ENCODE data around the gene ZNF761. TPM values are rescaled to one million over a fixed set of nuclear protein-coding genes. Genes with fewer than 3 reads are reported as not detected.
A peak's percentile ranks its signal among the peaks of the same experiment; 100 is the strongest.

ZNF761 gene
- total and polyA plus RNA-seq, 2 of the 13 experiments (the other 11 are each of a cell fraction or from before 2014, with no cell fraction given), result 11.6 to 16.2 TPM

DNA sequence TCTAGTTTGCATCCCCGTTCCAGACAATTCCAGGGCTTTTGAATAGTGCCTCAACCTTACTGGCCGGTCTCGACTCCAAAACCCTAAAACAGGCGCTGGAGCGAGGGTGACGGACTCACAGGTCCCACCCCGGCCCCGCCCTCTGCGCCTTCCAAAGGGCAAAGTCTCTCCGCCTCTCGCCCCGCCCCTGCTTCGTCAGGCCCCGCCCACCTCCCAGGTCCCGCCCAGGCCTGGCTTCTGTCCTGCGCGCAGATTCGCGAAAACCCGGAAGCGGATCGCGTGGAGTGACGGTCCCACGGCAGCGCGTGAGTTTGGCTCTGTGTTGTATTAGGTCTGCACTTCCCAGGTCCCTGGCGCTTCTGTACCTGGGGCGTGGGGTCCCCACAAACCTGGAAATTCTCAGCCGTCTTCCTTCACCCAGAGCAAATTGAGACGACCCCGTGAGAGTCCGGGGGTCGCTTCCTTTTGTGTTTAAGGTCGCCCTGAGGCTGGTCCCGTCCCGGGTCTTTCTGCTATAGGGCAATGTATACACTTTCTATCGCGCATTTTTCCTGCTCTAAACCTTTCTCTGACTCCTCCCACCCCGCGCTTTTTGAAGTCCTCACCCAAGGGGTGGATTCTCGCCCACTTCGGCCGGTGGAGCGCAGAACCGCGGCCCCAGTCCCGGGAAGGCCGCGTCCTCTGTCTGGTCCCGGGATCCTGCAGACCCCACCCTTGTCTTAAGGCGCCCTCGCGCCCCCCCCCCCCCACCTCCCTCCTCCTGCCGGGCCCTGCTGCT lies 35.9 kb downstream of the ZNF761 start, which contains the start of gene ZNF813 (continued):
- TF ChIP-seq PHF8 (CRISPR knock-in tag; IDR thresholded peaks at IDR 0.05), result peak; percentile 78
- no peak for TF ChIP-seq CENPT (CRISPR knock-in tag; IDR thresholded peaks at IDR 0.05; ENCODE audit: low read depth)
- no peak for TF ChIP-seq ZNF713 (CRISPR knock-in tag; IDR thresholded peaks at IDR 0.05)
- TF ChIP-seq EEA1 (CRISPR knock-in tag; IDR thresholded peaks at IDR 0.05; ENCODE audit: borderline replicate concordance), result no peak
- no peak for TF ChIP-seq ZNF891 (CRISPR knock-in tag; IDR thresholded peaks at IDR 0.05)
- no peak for TF ChIP-seq ZNF567 (CRISPR knock-in tag; IDR thresholded peaks at IDR 0.05; ENCODE audit: borderline replicate concordance)
- TF ChIP-seq TAF15 (IDR thresholded peaks at IDR 0.05; ENCODE audit: low read depth, low read length, poor library complexity, severe bottlenecking), result no peak
- TF ChIP-seq ZNF230 (CRISPR knock-in tag; IDR thresholded peaks at IDR 0.05), result no peak
- TF ChIP-seq KLF9 (CRISPR knock-in tag; IDR thresholded peaks at IDR 0.05; ENCODE audit: low read depth), result no peak
- no peak for TF ChIP-seq SNAPC2 (CRISPR knock-in tag; IDR thresholded peaks at IDR 0.05)
- no peak; the same call in 1 of the 2 replicates for TF ChIP-seq ARID5B (CRISPR knock-in tag; IDR thresholded peaks at IDR 0.05)
- TF ChIP-seq CBX1 (IDR thresholded peaks at IDR 0.05; ENCODE audit: low read depth), result no peak
- TF ChIP-seq KLF6 (CRISPR knock-in tag; IDR thresholded peaks at IDR 0.05), result no peak
- TF ChIP-seq ZNF557 (CRISPR knock-in tag; IDR thresholded peaks at IDR 0.05), result no peak
- TF ChIP-seq, protein P1, sequence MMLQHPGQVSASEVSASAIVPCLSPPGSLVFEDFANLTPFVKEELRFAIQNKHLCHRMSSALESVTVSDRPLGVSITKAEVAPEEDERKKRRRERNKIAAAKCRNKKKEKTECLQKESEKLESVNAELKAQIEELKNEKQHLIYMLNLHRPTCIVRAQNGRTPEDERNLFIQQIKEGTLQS (CRISPR knock-in tag; IDR thresholded peaks at IDR 0.05), result 0 out of 2 replicates have a peak, but pooled peaks have one; percentile 43
- no peak for TF ChIP-seq TMF1 (CRISPR knock-in tag; IDR thresholded peaks at IDR 0.05; ENCODE audit: low read depth)
- TF ChIP-seq, protein P2, sequence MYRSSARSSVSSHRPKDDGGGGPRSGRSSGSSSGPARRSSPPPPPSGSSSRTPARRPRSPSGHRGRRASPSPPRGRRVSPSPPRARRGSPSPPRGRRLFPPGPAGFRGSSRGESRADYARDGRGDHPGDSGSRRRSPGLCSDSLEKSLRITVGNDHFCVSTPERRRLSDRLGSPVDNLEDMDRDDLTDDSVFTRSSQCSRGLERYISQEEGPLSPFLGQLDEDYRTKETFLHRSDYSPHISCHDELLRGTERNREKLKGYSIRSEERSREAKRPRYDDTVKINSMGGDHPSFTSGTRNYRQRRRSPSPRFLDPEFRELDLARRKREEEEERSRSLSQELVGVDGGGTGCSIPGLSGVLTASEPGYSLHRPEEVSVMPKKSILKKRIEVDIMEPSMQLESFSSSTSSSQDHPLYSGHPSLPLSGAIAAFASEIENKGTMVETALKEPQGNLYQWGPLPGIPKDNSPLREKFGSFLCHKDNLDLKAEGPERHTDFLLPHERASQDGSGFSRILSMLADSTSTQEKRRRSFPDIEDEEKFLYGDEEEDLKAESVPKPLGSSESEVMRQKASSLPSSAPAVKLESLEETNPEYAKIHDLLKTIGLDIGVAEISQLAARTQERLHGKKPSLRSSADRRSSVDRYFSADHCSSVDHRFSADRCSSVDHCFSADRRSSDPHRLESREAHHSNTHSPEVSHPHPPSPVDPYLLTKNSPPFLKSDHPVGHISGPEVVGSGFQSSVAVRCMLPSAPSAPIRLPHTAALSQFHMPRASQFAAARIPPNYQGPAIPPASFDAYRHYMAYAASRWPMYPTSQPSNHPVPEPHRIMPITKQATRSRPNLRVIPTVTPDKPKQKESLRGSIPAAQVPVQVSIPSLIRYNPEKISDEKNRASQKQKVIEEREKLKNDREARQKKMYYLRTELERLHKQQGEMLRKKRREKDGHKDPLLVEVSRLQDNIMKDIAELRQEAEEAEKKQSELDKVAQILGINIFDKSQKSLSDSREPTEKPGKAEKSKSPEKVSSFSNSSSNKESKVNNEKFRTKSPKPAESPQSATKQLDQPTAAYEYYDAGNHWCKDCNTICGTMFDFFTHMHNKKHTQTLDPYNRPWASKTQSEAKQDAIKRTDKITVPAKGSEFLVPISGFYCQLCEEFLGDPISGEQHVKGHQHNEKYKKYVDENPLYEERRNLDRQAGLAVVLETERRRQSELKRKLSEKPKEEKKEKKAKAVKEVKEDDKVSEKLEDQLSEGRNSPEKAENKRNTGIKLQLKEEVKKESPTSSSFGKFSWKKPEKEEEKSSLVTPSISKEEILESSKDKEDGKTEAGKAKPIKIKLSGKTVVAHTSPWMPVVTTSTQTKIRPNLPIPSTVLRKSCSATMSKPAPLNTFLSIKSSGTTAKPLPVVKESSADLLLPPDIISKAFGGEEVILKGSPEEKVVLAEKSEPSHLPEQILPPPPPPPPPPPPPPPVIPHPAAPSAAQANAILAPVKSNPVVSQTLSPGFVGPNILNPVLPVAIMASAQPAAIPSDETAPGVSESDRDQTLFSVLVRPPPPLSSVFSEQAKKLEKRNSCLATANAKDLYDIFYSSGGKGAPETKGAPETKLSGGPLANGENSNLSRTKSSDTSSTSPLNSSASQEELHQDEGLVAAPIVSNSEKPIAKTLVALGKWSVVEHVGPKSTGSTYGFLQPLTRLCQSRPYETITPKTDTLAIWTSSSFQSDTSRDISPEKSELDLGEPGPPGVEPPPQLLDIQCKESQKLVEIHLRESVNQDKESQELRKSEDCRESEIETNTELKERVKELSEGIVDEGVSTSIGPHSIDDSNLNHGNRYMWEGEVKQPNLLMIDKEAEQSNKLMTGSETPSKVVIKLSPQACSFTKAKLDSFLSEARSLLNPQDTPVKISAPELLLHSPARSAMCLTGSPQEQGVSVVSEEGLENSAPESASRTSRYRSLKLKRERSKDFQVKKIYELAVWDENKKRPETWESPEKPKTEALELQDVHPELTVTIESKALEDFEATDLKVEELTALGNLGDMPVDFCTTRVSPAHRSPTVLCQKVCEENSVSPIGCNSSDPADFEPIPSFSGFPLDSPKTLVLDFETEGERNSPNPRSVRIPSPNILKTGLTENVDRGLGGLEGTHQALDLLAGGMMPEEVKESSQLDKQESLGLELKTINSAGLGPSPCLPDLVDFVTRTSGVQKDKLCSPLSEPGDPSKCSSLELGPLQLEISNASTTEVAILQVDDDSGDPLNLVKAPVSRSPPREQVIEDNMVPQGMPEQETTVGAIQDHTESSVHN (CRISPR knock-in tag; IDR thresholded peaks at IDR 0.05), result no peak
- TF ChIP-seq SETDB1 (CRISPR knock-in tag; IDR thresholded peaks at IDR 0.05; ENCODE audit: borderline replicate concordance), result no peak

Measured in HepG2 (cell line).